ENCODE data around the gene LYRM4.
A peak's percentile ranks its signal among the peaks of the same experiment; 100 is the strongest.

LYRM4 gene

DNA sequence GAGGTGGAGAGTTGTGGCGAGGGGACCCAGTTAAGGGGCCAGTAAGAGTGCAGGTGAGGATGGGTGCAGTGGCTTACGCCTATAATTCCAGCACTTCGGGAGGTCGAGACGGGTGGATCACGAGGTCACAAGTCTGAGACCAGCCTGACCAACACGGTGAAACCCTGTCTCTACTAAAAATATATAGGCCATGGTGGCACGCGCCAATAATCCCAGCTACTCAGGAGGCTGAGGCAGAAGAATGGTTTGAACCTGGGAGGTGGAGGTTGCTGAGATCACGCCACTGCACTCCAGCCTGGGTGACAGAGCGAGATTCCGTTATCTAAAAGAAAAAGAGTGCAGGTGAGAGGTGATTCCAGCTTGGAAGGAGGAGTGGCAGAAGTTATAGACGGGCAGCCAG lies 147.7 kb downstream of the LYRM4 start:
- H3K4me2 ChIP-seq, result peak overlapping the region; percentile 53
- no peaks in the 10 kb centered on the region for H3K27me3 ChIP-seq
- peaks cover 47% of the 10 kb centered on the region for H4K20me1 ChIP-seq
- no peak overlapping the region for H3K9ac ChIP-seq
- TF ChIP-seq Cebpa-rat (IDR thresholded peaks at IDR 0.05), result no peak
- H3K27ac ChIP-seq, result no peak overlapping the region
- H3K4me3 ChIP-seq, result no peak overlapping the region
- H3K9me3 ChIP-seq, result no peaks in the 10 kb centered on the region
- H3K4me1 ChIP-seq, result peaks cover 25% of the 10 kb centered on the region
- H3K36me3 ChIP-seq, result peaks cover 57% of the 10 kb centered on the region

DNA sequence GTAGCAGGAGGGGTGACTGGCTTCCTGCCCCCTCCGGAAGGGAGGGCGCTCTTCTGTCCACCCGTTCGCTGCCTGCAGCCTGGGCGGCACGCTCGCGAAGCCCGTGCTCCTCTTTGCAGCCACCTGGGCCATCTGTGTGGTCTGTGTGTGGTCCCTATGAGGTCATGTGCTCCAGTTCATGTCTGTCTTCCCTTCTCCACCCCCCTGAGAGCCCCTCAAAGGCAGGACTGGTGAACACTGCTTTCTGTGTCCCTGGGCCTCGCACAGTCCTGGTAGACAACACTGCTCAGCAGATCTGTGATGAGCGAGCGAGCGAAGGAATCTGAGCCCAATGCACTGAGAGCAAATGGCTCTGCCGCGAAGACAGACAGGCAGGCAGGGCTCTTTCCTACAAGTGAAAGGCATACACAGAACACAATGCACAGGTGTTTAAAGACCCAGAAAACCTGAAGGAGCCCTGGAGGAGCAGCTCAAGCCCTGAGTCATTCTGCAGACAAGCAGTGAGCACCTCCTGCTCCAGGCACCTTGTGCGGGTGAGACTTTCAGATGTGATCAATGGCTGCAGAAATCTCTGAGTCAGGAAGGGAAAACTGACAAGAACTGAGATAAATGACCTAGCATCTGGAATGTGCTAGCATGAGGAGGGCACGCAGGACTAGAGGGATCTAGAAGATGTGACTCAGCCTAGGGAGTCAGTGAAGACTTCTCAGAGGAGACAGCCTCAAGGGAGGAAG lies 148.5 kb downstream of the LYRM4 start:
- H3K4me3 ChIP-seq, result no peak overlapping the region
- peak overlapping the region; percentile 53 for H3K4me2 ChIP-seq
- peaks cover 25% of the 10 kb centered on the region for H3K4me1 ChIP-seq
- no peaks in the 10 kb centered on the region for H3K9me3 ChIP-seq
- H3K27ac ChIP-seq, result no peak overlapping the region
- H3K36me3 ChIP-seq, result peaks cover 62% of the 10 kb centered on the region
- H4K20me1 ChIP-seq, result peaks cover 51% of the 10 kb centered on the region
- no peaks in the 10 kb centered on the region for H3K27me3 ChIP-seq
- no peak overlapping the region for H3K9ac ChIP-seq
- TF ChIP-seq Cebpa-rat (IDR thresholded peaks at IDR 0.05), result no peak

DNA sequence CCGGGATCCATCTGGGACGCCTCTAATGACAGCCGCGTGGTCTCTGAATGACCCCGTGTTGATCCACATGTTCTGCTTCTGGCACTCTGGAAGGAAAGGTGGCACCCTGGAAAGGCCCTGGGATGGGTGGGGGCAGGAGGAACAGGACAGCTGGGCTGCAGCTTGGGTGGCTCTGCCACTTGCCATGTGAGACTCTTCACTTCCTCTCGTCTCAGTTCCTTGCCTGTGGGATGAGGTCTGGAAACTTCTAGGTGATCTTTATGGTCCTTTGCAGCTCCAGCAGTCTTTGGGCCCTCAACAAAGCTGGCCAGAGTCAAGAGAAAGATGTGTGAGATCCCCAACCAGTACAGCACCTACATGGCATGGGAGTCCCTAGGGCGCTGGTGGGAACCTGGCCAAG lies 149.1 kb downstream of the LYRM4 start:
- no peaks in the 10 kb centered on the region for H3K27me3 ChIP-seq
- H3K9ac ChIP-seq, result no peak overlapping the region
- no peak overlapping the region for H3K4me3 ChIP-seq
- TF ChIP-seq Cebpa-rat (IDR thresholded peaks at IDR 0.05), result no peak
- peak overlapping the region; percentile 53 for H3K4me2 ChIP-seq
- H3K36me3 ChIP-seq, result peaks cover 68% of the 10 kb centered on the region
- no peak overlapping the region for H3K27ac ChIP-seq
- H3K9me3 ChIP-seq, result no peaks in the 10 kb centered on the region
- H3K4me1 ChIP-seq, result peaks cover 25% of the 10 kb centered on the region
- peaks cover 46% of the 10 kb centered on the region for H4K20me1 ChIP-seq

DNA sequence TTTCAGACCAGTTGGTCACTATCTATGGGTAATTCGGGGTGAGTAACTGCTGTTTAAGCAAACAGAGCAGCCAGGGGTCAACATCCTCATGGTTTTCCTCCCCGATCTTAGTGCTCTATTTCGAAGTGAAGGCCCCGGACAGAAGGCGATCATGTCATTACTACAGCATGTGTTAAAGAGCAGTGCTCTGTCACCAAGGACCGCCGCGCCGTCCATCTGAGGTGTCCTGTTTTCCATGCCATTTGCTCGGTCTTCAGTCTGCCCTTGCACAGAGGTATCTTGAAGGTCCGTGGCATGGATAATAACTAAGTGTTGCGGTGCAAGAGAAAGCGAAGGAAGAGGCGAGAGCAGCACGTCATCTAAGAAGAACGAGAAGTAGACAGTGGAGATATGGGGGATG lies 150.5 kb downstream of the LYRM4 start:
- Histone ChIP-seq H3K4me2 (no peak overlapping the region), H3K4me1 (peaks cover 25% of the 10 kb centered on the region), H3K27me3 (no peaks in the 10 kb centered on the region), H3K27ac (no peak overlapping the region), H3K9me3 (no peaks in the 10 kb centered on the region), H3K36me3 (peaks cover 75% of the 10 kb centered on the region), H4K20me1 (peaks cover 32% of the 10 kb centered on the region), H3K4me3 (no peak overlapping the region), H3K9ac (no peak overlapping the region)
- TF ChIP-seq Cebpa-rat (IDR thresholded peaks at IDR 0.05), result no peak

DNA sequence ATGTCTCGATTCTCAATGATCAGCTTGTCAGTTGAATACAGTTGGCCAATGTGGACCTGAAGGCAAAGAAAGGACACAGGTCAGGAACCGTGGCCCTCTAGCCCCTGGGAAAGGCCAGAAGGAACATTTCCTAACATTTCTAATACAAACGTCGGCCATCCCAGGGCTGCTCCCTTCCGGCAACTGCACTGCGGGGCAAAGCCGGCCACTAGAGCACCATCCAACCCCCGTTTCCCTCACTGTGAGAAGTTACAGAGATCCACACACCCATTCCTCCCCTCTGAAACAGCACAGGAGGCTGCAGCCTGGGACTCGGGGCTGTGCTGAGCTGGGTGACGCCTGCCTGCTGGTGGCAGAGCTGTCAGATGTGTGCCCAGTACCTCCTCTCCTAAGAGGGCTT lies 151.3 kb downstream of the LYRM4 start:
- H3K27me3 ChIP-seq, result no peaks in the 10 kb centered on the region
- peaks cover 25% of the 10 kb centered on the region for H3K4me1 ChIP-seq
- no peaks in the 10 kb centered on the region for H3K9me3 ChIP-seq
- peaks cover 75% of the 10 kb centered on the region for H3K36me3 ChIP-seq
- H4K20me1 ChIP-seq, result peaks cover 31% of the 10 kb centered on the region
- TF ChIP-seq Cebpa-rat (IDR thresholded peaks at IDR 0.05), result no peak
- no peak overlapping the region for H3K4me3 ChIP-seq
- H3K9ac ChIP-seq, result no peak overlapping the region
- no peak overlapping the region for H3K4me2 ChIP-seq
- H3K27ac ChIP-seq, result no peak overlapping the region

DNA sequence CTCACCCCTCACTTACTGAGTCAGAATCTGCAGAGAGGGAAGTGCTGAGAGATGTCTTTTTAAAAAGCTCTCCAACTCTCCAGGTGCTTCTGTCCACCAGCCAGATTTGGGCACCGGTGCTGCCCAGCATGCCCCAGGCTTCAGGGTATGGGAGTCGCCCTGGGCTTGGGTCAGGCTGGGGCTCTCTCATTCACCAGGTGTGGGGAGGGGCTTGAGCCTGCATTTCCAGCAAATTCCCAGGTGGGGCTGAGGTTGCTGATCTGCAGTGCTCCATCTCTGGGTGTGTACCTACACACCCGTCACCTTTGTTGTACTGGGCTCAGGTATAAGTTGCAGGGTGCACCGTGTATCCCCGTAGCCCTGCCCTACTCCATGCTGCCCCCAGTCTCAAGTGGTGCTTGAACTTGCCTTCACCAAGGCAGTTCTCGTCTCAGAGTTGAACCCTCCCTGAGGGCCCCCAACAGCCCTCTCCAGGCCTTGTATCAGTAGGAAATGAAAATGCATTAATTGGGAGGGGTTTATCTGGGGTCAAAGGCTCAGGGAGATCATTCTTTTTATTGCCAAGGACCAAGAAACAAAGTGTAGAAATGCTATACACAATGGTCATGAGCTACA lies 152.1 kb downstream of the LYRM4 start:
- Histone ChIP-seq H4K20me1 (peaks cover 31% of the 10 kb centered on the region), H3K9ac (no peak overlapping the region), H3K4me3 (no peak overlapping the region), H3K4me2 (no peak overlapping the region), H3K4me1 (peaks cover 32% of the 10 kb centered on the region), H3K9me3 (no peaks in the 10 kb centered on the region), H3K36me3 (peaks cover 68% of the 10 kb centered on the region), H3K27me3 (no peaks in the 10 kb centered on the region), H3K27ac (no peak overlapping the region)
- TF ChIP-seq Cebpa-rat (IDR thresholded peaks at IDR 0.05), result no peak

DNA sequence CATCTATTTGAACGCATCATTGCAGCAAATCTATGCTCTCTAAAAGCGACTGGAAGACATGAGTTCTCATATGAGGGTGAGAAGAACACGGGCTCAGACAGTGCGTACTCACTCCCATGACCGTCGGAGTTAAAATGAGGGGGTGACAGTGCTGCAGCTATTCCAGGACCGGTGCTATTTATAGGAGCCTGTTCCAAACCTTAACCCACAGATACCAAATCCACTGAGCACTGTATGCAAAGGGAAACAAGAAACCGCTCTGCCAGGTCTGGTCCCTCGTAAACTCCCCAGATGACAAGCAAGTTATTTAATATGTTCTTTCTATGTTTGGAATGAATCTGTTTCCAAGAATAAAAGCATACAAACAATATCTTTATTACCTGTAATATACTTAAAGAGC lies 152.7 kb downstream of the LYRM4 start:
- no peaks in the 10 kb centered on the region for H3K27me3 ChIP-seq
- no peak overlapping the region for H3K27ac ChIP-seq
- peaks cover 31% of the 10 kb centered on the region for H4K20me1 ChIP-seq
- TF ChIP-seq Cebpa-rat (IDR thresholded peaks at IDR 0.05), result no peak
- H3K9me3 ChIP-seq, result no peaks in the 10 kb centered on the region
- H3K4me3 ChIP-seq, result no peak overlapping the region
- H3K4me1 ChIP-seq, result peaks cover 33% of the 10 kb centered on the region
- H3K4me2 ChIP-seq, result no peak overlapping the region
- peaks cover 65% of the 10 kb centered on the region for H3K36me3 ChIP-seq
- no peak overlapping the region for H3K9ac ChIP-seq

DNA sequence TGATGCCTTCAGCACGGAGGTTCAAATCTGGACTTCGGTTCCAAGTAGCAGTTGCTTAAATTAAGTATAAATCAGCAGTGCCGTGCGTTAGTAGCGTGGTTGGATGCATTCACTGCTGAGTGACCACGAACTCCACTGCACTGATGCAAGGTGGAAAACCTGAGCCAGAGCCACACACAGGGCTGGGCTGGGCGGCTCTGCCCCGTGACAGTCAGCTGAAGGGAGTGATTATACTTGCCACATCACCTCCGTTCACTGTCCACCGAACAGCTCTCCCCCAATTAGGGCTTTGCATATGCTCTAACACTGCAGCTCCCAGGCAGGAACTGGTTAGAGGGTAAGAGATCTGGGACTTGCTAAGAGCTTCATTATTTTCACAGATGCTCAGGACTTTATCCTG lies 153.4 kb downstream of the LYRM4 start:
- H3K9ac ChIP-seq, result no peak overlapping the region
- no peak overlapping the region for H3K4me2 ChIP-seq
- no peaks in the 10 kb centered on the region for H3K27me3 ChIP-seq
- H3K4me3 ChIP-seq, result no peak overlapping the region
- peaks cover 26% of the 10 kb centered on the region for H4K20me1 ChIP-seq
- H3K9me3 ChIP-seq, result no peaks in the 10 kb centered on the region
- H3K27ac ChIP-seq, result no peak overlapping the region
- peaks cover 33% of the 10 kb centered on the region for H3K4me1 ChIP-seq
- no peak for TF ChIP-seq Cebpa-rat (IDR thresholded peaks at IDR 0.05)
- peaks cover 57% of the 10 kb centered on the region for H3K36me3 ChIP-seq

DNA sequence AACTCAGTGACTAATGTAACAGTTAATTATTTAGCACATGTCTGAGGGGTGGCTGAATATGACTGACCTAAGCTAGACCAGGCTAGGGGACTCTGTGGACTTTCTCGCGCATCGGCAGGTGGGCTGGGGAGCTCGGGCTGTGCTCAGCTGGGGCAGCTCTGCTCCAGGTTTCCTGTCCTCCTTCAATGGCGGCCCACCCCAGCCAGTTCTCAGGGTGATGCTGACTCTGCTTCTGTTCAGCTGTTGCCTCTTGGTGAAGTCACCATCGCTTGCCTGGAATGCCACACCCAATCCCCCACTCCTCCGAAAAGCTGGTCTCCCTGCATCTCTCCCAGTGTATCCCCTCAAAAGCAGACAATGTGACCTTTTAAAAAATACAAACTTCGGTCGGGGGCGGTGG lies 155.6 kb downstream of the LYRM4 start:
- Histone ChIP-seq H3K9me3 (peaks cover 7% of the 10 kb centered on the region; the same call in 1 of the 2 replicates), H3K27me3 (no peaks in the 10 kb centered on the region), H3K4me2 (no peak overlapping the region), H3K9ac (no peak overlapping the region), H3K27ac (no peak overlapping the region), H3K4me1 (peaks cover 24% of the 10 kb centered on the region), H3K4me3 (no peak overlapping the region), H3K36me3 (peaks cover 35% of the 10 kb centered on the region), H4K20me1 (peaks cover 15% of the 10 kb centered on the region)
- no peak for TF ChIP-seq Cebpa-rat (IDR thresholded peaks at IDR 0.05)

DNA sequence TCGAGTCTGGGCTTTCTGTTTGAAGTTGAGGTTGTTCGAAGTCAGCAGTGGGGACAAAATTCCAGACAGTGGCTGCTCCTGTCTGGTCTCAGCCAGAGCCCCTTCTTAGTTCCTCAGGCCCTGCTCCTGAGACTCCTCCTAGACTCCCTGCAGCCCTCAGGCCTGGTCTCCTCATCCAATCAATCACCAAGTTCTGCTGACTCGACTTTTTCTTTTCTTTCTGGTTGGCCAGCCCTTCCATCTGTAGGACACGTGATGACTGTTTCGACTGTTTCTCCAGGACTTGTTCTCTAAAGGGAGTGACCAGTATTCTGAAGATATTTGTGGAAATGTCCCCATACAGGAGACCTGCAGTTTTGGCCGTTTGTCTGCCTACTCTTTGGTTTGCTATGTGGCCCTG lies 156.1 kb downstream of the LYRM4 start:
- peaks cover 13% of the 10 kb centered on the region for H4K20me1 ChIP-seq
- peaks cover 24% of the 10 kb centered on the region for H3K4me1 ChIP-seq
- peaks cover 31% of the 10 kb centered on the region for H3K36me3 ChIP-seq
- no peak overlapping the region for H3K9ac ChIP-seq
- no peak overlapping the region for H3K27ac ChIP-seq
- H3K4me3 ChIP-seq, result no peak overlapping the region
- H3K9me3 ChIP-seq, result peaks cover 7% of the 10 kb centered on the region; the same call in 1 of the 2 replicates
- no peak for TF ChIP-seq Cebpa-rat (IDR thresholded peaks at IDR 0.05)
- no peaks in the 10 kb centered on the region for H3K27me3 ChIP-seq
- H3K4me2 ChIP-seq, result no peak overlapping the region

Data from BLaER1 (cell line).